ENCODE data around the gene UFC1.

DNA sequence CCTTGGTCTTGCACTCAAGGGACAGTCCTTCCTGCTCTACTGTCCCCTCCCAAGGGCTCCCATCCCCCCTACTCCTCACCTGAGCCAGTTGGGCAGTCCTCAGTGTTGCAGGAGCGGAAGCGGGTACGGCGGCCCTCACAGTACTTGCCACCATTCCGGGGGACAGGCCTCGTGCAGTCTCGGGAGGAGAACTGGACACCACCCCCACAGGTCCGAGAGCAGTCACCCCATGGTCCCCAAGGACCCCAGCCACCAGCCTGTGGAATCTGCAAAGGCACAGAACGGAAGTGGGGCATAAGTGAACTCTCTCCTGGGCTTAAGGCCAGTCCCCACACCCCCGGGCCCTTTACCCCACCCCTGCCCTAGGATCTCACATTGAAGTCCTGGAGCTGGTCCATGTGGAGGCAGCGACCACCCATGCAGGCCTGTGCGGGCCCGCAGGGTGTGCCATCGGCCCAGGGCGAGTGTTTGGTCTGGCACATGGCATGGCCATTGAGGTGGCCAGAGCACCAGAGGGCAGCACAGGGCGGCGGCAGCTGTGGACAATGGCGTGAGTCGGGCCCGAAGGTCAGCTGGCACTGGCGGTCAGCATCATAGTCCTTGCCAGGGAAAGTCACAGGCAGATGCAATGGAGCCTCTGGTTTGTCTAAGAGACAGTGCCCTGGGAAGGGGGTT lies 39.9 kb downstream of the UFC1 start:
- TF ChIP-seq, protein P1, sequence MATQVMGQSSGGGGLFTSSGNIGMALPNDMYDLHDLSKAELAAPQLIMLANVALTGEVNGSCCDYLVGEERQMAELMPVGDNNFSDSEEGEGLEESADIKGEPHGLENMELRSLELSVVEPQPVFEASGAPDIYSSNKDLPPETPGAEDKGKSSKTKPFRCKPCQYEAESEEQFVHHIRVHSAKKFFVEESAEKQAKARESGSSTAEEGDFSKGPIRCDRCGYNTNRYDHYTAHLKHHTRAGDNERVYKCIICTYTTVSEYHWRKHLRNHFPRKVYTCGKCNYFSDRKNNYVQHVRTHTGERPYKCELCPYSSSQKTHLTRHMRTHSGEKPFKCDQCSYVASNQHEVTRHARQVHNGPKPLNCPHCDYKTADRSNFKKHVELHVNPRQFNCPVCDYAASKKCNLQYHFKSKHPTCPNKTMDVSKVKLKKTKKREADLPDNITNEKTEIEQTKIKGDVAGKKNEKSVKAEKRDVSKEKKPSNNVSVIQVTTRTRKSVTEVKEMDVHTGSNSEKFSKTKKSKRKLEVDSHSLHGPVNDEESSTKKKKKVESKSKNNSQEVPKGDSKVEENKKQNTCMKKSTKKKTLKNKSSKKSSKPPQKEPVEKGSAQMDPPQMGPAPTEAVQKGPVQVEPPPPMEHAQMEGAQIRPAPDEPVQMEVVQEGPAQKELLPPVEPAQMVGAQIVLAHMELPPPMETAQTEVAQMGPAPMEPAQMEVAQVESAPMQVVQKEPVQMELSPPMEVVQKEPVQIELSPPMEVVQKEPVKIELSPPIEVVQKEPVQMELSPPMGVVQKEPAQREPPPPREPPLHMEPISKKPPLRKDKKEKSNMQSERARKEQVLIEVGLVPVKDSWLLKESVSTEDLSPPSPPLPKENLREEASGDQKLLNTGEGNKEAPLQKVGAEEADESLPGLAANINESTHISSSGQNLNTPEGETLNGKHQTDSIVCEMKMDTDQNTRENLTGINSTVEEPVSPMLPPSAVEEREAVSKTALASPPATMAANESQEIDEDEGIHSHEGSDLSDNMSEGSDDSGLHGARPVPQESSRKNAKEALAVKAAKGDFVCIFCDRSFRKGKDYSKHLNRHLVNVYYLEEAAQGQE (IDR thresholded peaks at IDR 0.05; ENCODE audit: borderline replicate concordance): no peak
- TF ChIP-seq, protein P2, sequence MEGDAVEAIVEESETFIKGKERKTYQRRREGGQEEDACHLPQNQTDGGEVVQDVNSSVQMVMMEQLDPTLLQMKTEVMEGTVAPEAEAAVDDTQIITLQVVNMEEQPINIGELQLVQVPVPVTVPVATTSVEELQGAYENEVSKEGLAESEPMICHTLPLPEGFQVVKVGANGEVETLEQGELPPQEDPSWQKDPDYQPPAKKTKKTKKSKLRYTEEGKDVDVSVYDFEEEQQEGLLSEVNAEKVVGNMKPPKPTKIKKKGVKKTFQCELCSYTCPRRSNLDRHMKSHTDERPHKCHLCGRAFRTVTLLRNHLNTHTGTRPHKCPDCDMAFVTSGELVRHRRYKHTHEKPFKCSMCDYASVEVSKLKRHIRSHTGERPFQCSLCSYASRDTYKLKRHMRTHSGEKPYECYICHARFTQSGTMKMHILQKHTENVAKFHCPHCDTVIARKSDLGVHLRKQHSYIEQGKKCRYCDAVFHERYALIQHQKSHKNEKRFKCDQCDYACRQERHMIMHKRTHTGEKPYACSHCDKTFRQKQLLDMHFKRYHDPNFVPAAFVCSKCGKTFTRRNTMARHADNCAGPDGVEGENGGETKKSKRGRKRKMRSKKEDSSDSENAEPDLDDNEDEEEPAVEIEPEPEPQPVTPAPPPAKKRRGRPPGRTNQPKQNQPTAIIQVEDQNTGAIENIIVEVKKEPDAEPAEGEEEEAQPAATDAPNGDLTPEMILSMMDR (IDR thresholded peaks at IDR 0.05; ENCODE audit: poor library complexity, severe bottlenecking): no peak
- no peak for TF ChIP-seq EZH2 (IDR thresholded peaks at IDR 0.05; ENCODE audit: borderline replicate concordance, insufficient read depth, low read length, poor library complexity, severe bottlenecking)
